Activated CD8-positive, alpha-beta T cell treated with anti-CD3 and anti-CD28 coated beads for 36 hours (primary cell): ENCODE results near the gene FANCE. TPM values are rescaled to one million over a fixed set of nuclear protein-coding genes. Genes with fewer than 3 reads are reported as not detected.

Experiments
- ATAC-seq: fragments of 200-7000 bp; cut with Tn5 transposase; one replicate; pipeline ENCODE4 v1.10.0; 2021; ENCODE audit warnings: mild to moderate bottlenecking, moderate library complexity
- CTCF ChIA-PET: fragments of 350-600 bp; sonication (Branson Sonifier 250); formaldehyde crosslinking; loops from one replicate; lab custom pipeline; 2021; ENCODE audit warnings: antibody characterized with exemption; lab: Charles Lee
- POLR2A ChIA-PET: fragments of 350-600 bp; sonication (Branson Sonifier 250); formaldehyde crosslinking; loops from one replicate; lab custom pipeline; 2021; ENCODE audit warnings: antibody characterized with exemption; lab: Charles Lee
- DNase-seq: peaks from one replicate; pipeline ENCODE4 v3.0.0-alpha.2; 2020
- H3K27ac Mint-ChIP-seq: one replicate; pipeline ENCODE4 v1.8.0; 2021; ENCODE audit warnings: mild to moderate bottlenecking, mixed read lengths
- H3K27me3 Mint-ChIP-seq: one replicate; pipeline ENCODE4 v1.8.0; 2021; ENCODE audit warnings: mixed read lengths
- H3K36me3 Mint-ChIP-seq: one replicate; pipeline ENCODE4 v1.8.0; 2021; ENCODE audit warnings: low read depth, mixed read lengths
- H3K4me1 Mint-ChIP-seq: one replicate; pipeline ENCODE4 v1.8.0; 2021; ENCODE audit warnings: low read depth, mixed read lengths
- H3K4me3 Mint-ChIP-seq: one replicate; pipeline ENCODE4 v1.8.0; 2021; ENCODE audit warnings: mild to moderate bottlenecking, moderate library complexity, mixed read lengths
- H3K9me3 Mint-ChIP-seq: one replicate; pipeline ENCODE4 v1.8.0; 2021; ENCODE audit warnings: mixed read lengths
- intact Hi-C: fragments of 100-400 bp; cut with micrococcal nuclease; formaldehyde crosslinking; loops from one replicate; pipeline ENCODE4 v1.10.0; 2022
- total RNA-seq, 2 experiments: library from RNA; stranded (reverse); gene quantifications; one replicate each; pipeline ENCODE4 v1.2.3, GENCODE V29; 2021
- TF ChIP-seq, protein P1 (sequence below): fragments of 200-600 bp; IDR thresholded peaks from one replicate; pipeline ENCODE4 v1.8.0; 2022; ENCODE audit warnings: antibody characterized with exemption, mild to moderate bottlenecking

FANCE gene
- total RNA-seq, 2 experiments from 2014 or later, result 18.8 to 19.4 TPM

GRCh38 chr6:35477551-35478179, 25.5 kb downstream of the FANCE start:
- TF ChIP-seq, protein P1, sequence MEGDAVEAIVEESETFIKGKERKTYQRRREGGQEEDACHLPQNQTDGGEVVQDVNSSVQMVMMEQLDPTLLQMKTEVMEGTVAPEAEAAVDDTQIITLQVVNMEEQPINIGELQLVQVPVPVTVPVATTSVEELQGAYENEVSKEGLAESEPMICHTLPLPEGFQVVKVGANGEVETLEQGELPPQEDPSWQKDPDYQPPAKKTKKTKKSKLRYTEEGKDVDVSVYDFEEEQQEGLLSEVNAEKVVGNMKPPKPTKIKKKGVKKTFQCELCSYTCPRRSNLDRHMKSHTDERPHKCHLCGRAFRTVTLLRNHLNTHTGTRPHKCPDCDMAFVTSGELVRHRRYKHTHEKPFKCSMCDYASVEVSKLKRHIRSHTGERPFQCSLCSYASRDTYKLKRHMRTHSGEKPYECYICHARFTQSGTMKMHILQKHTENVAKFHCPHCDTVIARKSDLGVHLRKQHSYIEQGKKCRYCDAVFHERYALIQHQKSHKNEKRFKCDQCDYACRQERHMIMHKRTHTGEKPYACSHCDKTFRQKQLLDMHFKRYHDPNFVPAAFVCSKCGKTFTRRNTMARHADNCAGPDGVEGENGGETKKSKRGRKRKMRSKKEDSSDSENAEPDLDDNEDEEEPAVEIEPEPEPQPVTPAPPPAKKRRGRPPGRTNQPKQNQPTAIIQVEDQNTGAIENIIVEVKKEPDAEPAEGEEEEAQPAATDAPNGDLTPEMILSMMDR, result no peak
- Mint-ChIP-seq H3K36me3 (peaks cover 5% of the 10 kb centered on the region), H3K4me3 (no peak overlapping the region), H3K27ac (no peak overlapping the region), H3K27me3 (no peaks in the 10 kb centered on the region), H3K9me3 (no peaks in the 10 kb centered on the region), H3K4me1 (peaks cover 5% of the 10 kb centered on the region)
- no peak for ATAC-seq
- ChIA-PET CTCF (interaction anchor here (0.7 to 1.3 kb wide), 2 partner anchors 10 to 136 kb away, joined by 3 read pairs; partner anchors contain the start of gene RPL10A), POLR2A (interaction anchor here (1.0 to 24.5 kb wide), 3 partner anchors 6 to 27 kb away, joined by 3 to 327 read pairs (median 327); partner anchors contain the start of genes RPL10A and TEAD3)
- no peak for DNase-seq
- intact Hi-C loops, result no loop called here

DNA sequence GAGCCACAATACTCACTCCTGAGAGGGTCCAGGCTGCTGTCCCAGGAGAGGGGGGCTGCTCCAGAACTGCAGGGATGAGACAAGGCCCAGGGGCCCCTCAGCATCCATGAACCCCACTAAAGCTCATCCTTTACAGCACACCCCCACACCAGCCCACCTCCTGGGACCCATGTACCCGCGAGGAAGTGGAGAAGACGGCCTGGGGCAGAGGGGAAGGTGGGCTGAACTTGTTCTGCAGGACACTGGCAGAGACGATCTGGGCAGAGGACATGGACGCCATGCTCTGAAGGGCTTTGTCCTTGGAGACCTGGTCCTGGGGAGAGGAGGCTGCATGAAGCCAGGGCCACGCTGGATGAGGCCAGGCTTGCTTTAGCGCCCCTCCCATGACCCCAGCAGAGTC, 26.1 kb downstream of the FANCE start:
- H3K27me3 Mint-ChIP-seq, result no peaks in the 10 kb centered on the region
- ChIA-PET CTCF (interaction anchor here (0.7 kb wide), 1 partner anchor 136 kb away, joined by 3 read pairs; no protein-coding TSS in a partner anchor), POLR2A (interaction anchor here (1.0 to 24.5 kb wide), 3 partner anchors 7 to 26 kb away, joined by 3 to 327 read pairs (median 327); partner anchors contain the start of genes RPL10A and TEAD3)
- H3K36me3 Mint-ChIP-seq, result peaks cover 2% of the 10 kb centered on the region
- H3K4me1 Mint-ChIP-seq, result peaks cover 2% of the 10 kb centered on the region
- ATAC-seq, result no peak
- intact Hi-C loops, result no loop called here
- no peak for DNase-seq
- H3K4me3 Mint-ChIP-seq, result no peak overlapping the region
- no peaks in the 10 kb centered on the region for H3K9me3 Mint-ChIP-seq
- H3K27ac Mint-ChIP-seq, result no peak overlapping the region
- TF ChIP-seq, protein P1, result no peak

DNA sequence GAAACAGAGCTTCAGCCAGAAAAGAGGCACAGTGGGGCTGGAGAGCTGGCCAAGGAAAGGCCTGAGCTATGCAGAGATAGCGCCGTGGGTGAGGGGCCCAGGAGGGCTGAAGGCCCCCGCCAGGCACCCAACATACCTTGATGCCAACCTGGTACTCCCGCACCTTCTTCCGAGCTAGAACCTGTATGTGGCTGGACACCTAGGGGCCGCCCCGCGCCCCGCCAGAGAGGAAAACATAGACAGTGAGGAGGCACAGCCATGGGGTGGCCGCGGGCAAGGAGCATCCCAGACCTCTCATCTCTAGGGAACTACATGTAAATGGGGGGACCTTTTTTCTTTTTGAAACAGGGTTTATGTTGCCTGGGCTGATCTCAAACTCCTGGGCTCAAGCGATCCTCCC, 28.0 kb downstream of the FANCE start:
- Mint-ChIP-seq H3K4me3 (no peak overlapping the region), H3K36me3 (no peaks in the 10 kb centered on the region), H3K27me3 (no peaks in the 10 kb centered on the region), H3K9me3 (no peaks in the 10 kb centered on the region), H3K4me1 (no peaks in the 10 kb centered on the region), H3K27ac (no peak overlapping the region)
- POLR2A ChIA-PET, result interaction anchor here (24.5 kb wide), 1 partner anchor 9 kb away, joined by 327 read pairs; the partner anchor contains the start of gene RPL10A
- DNase-seq (no peak), ATAC-seq (no peak)
- TF ChIP-seq, protein P1, result no peak
- CTCF ChIA-PET, result interaction anchor here (0.7 kb wide), 1 partner anchor 17 kb away, joined by 3 read pairs; no protein-coding TSS in a partner anchor
- intact Hi-C loops, result no loop called here

DNA sequence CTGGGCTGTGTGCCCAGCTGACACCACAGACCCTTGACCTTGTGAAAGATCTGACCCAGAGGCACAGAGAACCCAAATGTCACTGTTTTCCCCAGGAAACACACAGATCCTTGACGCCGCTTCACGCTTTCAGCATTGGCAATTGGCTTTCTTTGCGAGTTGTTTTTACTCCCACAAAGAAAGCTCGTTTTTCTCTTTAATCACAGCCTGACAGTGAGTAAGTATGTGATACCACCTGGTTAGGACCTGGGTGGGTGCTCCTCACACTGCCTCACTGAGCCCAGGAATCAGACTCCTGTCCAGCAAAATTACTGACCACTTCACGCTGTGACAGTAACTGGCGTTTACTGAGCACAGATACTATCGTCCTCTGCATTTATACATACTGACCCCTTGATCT, 29.1 kb downstream of the FANCE start:
- Mint-ChIP-seq H3K36me3 (no peaks in the 10 kb centered on the region), H3K4me1 (no peaks in the 10 kb centered on the region), H3K4me3 (no peak overlapping the region), H3K27me3 (no peaks in the 10 kb centered on the region), H3K27ac (no peak overlapping the region), H3K9me3 (no peaks in the 10 kb centered on the region)
- ATAC-seq (no peak), DNase-seq (no peak)
- CTCF ChIA-PET, result interaction anchor here (0.9 to 1.7 kb wide), 5 partner anchors 12 to 187 kb away, joined by 3 to 6 read pairs (median 3); partner anchors contain the start of genes PPARD and TEAD3
- intact Hi-C loops, result no loop called here
- POLR2A ChIA-PET, result interaction anchor here (1.5 to 24.5 kb wide), 2 partner anchors 10 to 14 kb away, joined by 5 to 327 read pairs; partner anchors contain the start of gene RPL10A
- TF ChIP-seq, protein P1, result no peak

DNA sequence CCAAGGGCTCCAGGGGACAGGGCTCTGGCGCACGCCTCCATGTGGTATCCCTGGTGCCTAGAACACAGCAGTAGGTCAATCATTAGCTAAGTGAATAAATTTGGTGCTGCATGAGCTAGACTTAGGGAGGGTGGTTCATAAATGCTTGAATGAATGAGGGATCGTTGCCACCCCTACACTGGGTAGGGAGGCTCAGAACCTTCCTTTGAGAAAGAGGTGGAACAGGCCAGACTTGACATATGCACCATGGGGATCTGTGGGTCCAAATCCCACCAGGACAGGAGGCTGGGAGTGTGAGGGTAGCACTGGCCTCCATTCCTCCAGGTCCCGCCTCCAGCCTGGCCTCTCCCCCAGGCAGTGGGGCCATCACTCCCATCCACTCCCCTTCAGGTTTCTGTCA, 30.9 kb downstream of the FANCE start:
- H3K4me3 Mint-ChIP-seq, result no peak overlapping the region
- H3K27me3 Mint-ChIP-seq, result no peaks in the 10 kb centered on the region

More for the DNA sequence above, 30.9 kb downstream of the FANCE start:
- ATAC-seq (no peak), DNase-seq (no peak)
- intact Hi-C loops, result no loop called here
- POLR2A ChIA-PET, result interaction anchor here (2.0 to 24.5 kb wide), 2 partner anchors 11 to 13 kb away, joined by 5 to 327 read pairs; partner anchors contain the start of gene RPL10A
- H3K9me3 Mint-ChIP-seq, result no peaks in the 10 kb centered on the region
- H3K36me3 Mint-ChIP-seq, result no peaks in the 10 kb centered on the region
- peaks cover 6% of the 10 kb centered on the region for H3K4me1 Mint-ChIP-seq
- CTCF ChIA-PET, result interaction anchor here (1.7 kb wide), 1 partner anchor 10 kb away, joined by 5 read pairs; no protein-coding TSS in a partner anchor
- TF ChIP-seq, protein P1, result no peak
- H3K27ac Mint-ChIP-seq, result no peak overlapping the region
